Measurements from ENCODE around the gene ELF3.
"Not testable (repeated sequence)": the region's sequence is repeated elsewhere in the genome, so short reads cannot be mapped to it uniquely, and the experiment has no call there.

The ELF3 gene

GRCh38 chr1:202007805-202008489, 2.4 kb upstream of the ELF3 start:
- DNase-seq (ENCODE audit: low spot score) = no peak

- peak; percentile 82 for DNase-seq (ENCODE audit: low spot score)
These were observed 834 bp upstream of the ELF3 start for GRCh38 chr1:202009326-202010179.

GRCh38 chr1:202011994-202012393, 1.6 kb downstream of the ELF3 start:
- DNase-seq (ENCODE audit: low spot score) = no peak

- DNase-seq (ENCODE audit: low spot score) = no peak
These were observed 2.4 kb downstream of the ELF3 start for GRCh38 chr1:202012544-202013478.

- no peak for DNase-seq (ENCODE audit: low spot score)
These were observed 3.2 kb downstream of the ELF3 start for GRCh38 chr1:202013603-202014002.

GRCh38 chr1:202014060-202014459, 3.7 kb downstream of the ELF3 start:
- no peak for DNase-seq (ENCODE audit: low spot score)

- DNase-seq (ENCODE audit: low spot score) = no peak
These were observed 4.7 kb downstream of the ELF3 start for GRCh38 chr1:202014915-202015661.

- no peak for DNase-seq (ENCODE audit: low spot score)
These were observed 5.2 kb downstream of the ELF3 start for GRCh38 chr1:202015662-202015937.

- DNase-seq (ENCODE audit: low spot score) = no peak
These were observed 5.8 kb downstream of the ELF3 start for GRCh38 chr1:202016022-202016810.

GRCh38 chr1:202016811-202017748, 6.7 kb downstream of the ELF3 start:
- DNase-seq (ENCODE audit: low spot score) = no peak

- DNase-seq (ENCODE audit: low spot score) = no peak
These were observed 7.5 kb downstream of the ELF3 start for GRCh38 chr1:202017749-202018467.

- DNase-seq (ENCODE audit: low spot score) = no peak
These were observed 8.3 kb downstream of the ELF3 start for GRCh38 chr1:202018468-202019234.

GRCh38 chr1:202019235-202019558, 8.8 kb downstream of the ELF3 start:
- DNase-seq (ENCODE audit: low spot score) = not testable (repeated sequence)

- no peak for DNase-seq (ENCODE audit: low spot score)
These were observed 12.6 kb downstream of the ELF3 start for GRCh38 chr1:202023001-202023433.

- peak; percentile 93 for DNase-seq (ENCODE audit: low spot score)
These were observed 18.8 kb downstream of the ELF3 start for GRCh38 chr1:202029171-202029665.

GRCh38 chr1:202029727-202030126, 19.3 kb downstream of the ELF3 start:
- no peak for DNase-seq (ENCODE audit: low spot score)

- DNase-seq (ENCODE audit: low spot score) = no peak
These were observed 21.4 kb downstream of the ELF3 start for GRCh38 chr1:202031796-202032195.

GRCh38 chr1:202034149-202034682, 23.8 kb downstream of the ELF3 start:
- no peak for DNase-seq (ENCODE audit: low spot score)

All from COLO829 (cell line).